CD14-positive monocyte (primary cell): ENCODE results near the gene USP17L27. TPM values are rescaled to one million over a fixed set of nuclear protein-coding genes. Genes with fewer than 3 reads are reported as not detected.
"Not testable (repeated sequence)": the region's sequence is repeated elsewhere in the genome, so short reads cannot be mapped to it uniquely, and the experiment has no call there.

Experiments
- DNase-seq, 3 donors: peaks; one replicate each; pipeline ENCODE4 v3.0.0-alpha.2; 2011 to 2022
- H2AFZ ChIP-seq: 2 replicates; pipeline ENCODE4 v1.6.0; 2012; ENCODE audit warnings: mild to moderate bottlenecking, low read depth, low read length, inconsistent platforms; ENCODE audit not compliant: insufficient read depth, poor library complexity, severe bottlenecking
- H3K27ac ChIP-seq, 2 donors: 1 replicate in 1 of 2; 2 replicates in 1 of 2; pipeline ENCODE4 v1.5.1; 2012 to 2013; ENCODE audit warnings: low read length in 2 of 2, control low read depth in 1 of 2, inconsistent platforms in 1 of 2, low read depth in 1 of 2, mild to moderate bottlenecking in 1 of 2
- H3K27me3 ChIP-seq, 2 donors: one replicate each; pipeline versions ENCODE4 v1.6.0 to v1.6.1; 2011 to 2013; ENCODE audit warnings: low read length in 2 of 2; ENCODE audit not compliant: control insufficient read depth in 2 of 2, insufficient read depth in 2 of 2
- H3K36me3 ChIP-seq, 2 donors: replicated peaks in 1 of 2; 1 replicate in 1 of 2; 2 replicates in 1 of 2; pipeline versions ENCODE4 v1.5.1 to v1.6.1; 2012 to 2013; ENCODE audit warnings: low read length in 2 of 2, control low read depth in 1 of 2, inconsistent platforms in 1 of 2, mild to moderate bottlenecking in 1 of 2; ENCODE audit not compliant: insufficient read depth in 2 of 2, control insufficient read depth in 1 of 2
- H3K4me1 ChIP-seq, 2 donors: 1 replicate in 1 of 2; 2 replicates in 1 of 2; pipeline versions ENCODE4 v1.5.1 to v1.6.1; 2012 to 2013; ENCODE audit warnings: low read length in 2 of 2, control low read depth in 1 of 2, inconsistent platforms in 1 of 2, mild to moderate bottlenecking in 1 of 2, moderate library complexity in 1 of 2; ENCODE audit not compliant: insufficient read depth in 2 of 2, control insufficient read depth in 1 of 2
- H3K4me2 ChIP-seq: replicated peaks from 2 replicates; pipeline ENCODE3; 2012; ENCODE audit warnings: low read length, moderate library complexity, mild to moderate bottlenecking; ENCODE audit not compliant: poor library complexity, severe bottlenecking; ENCODE audit errors: extremely low read depth
- H3K4me3 ChIP-seq, 3 experiments: fragments of 200-600 bp in 1 of 3; sonication (generic) in 1 of 3; replicated peaks in 1 of 3; 1 replicate in 2 of 3; 2 replicates in 1 of 3; pipeline ENCODE4 v1.5.1; 2011 to 2013; ENCODE audit warnings: low read length in 3 of 3, mild to moderate bottlenecking in 3 of 3, control low read depth in 2 of 3, low read depth in 2 of 3, inconsistent platforms in 1 of 3, moderate library complexity in 1 of 3
- H3K79me2 ChIP-seq: 2 replicates; pipeline ENCODE4 v1.6.0; 2012; ENCODE audit warnings: mild to moderate bottlenecking, control low read depth, inconsistent platforms, low read length, moderate library complexity; ENCODE audit not compliant: insufficient read depth
- H3K9ac ChIP-seq: 2 replicates; pipeline ENCODE4 v1.6.0; 2017; ENCODE audit warnings: low read length, mild to moderate bottlenecking; ENCODE audit not compliant: insufficient read depth, poor library complexity, severe bottlenecking
- H3K9me3 ChIP-seq, 2 donors: replicated peaks in 1 of 2; 1 replicate in 1 of 2; 2 replicates in 1 of 2; pipeline versions ENCODE4 v1.5.1 to v1.6.1; 2012 to 2013; ENCODE audit warnings: low read length in 2 of 2, control low read depth in 1 of 2; ENCODE audit not compliant: control insufficient read depth in 1 of 2, insufficient read depth in 1 of 2
- H4K20me1 ChIP-seq: 2 replicates; pipeline ENCODE4 v1.6.0; 2012; ENCODE audit warnings: mild to moderate bottlenecking, low read length, control low read depth, moderate library complexity; ENCODE audit not compliant: insufficient read depth
- H3K27ac Mint-ChIP-seq, 7 donors: one replicate each; pipeline ENCODE4 v1.8.0; 2020; ENCODE audit warnings: mild to moderate bottlenecking in 7 of 7, mixed read lengths in 7 of 7, moderate library complexity in 6 of 7, inconsistent platforms in 2 of 7
- H3K27me3 Mint-ChIP-seq, 3 donors: one replicate each; pipeline ENCODE4 v1.8.0; 2021 to 2022; ENCODE audit warnings: low read depth in 3 of 3, mild to moderate bottlenecking in 3 of 3, mixed read lengths in 3 of 3, moderate library complexity in 3 of 3, inconsistent platforms in 1 of 3
- H3K36me3 Mint-ChIP-seq, 2 donors: one replicate each; pipeline ENCODE4 v1.8.0; 2020; ENCODE audit warnings: mixed read lengths in 2 of 2, inconsistent platforms in 1 of 2, mild to moderate bottlenecking in 1 of 2
- H3K4me1 Mint-ChIP-seq: one replicate; pipeline ENCODE4 v1.8.0; 2020; ENCODE audit warnings: mild to moderate bottlenecking, mixed read lengths
- H3K4me3 Mint-ChIP-seq, 2 donors: one replicate each; pipeline ENCODE4 v1.8.0; 2020; ENCODE audit warnings: mild to moderate bottlenecking in 2 of 2, mixed read lengths in 2 of 2, moderate library complexity in 1 of 2
- H3K9me3 Mint-ChIP-seq, 7 donors: one replicate each; pipeline ENCODE4 v1.8.0; 2020 to 2022; ENCODE audit warnings: mixed read lengths in 7 of 7, mild to moderate bottlenecking in 6 of 7, moderate library complexity in 6 of 7, inconsistent platforms in 2 of 7
- CTCF ChIP-seq: fragments of 200-600 bp; IDR thresholded peaks from one replicate; pipeline ENCODE4 v1.8.0; 2022; ENCODE audit warnings: antibody characterized with exemption, mild to moderate bottlenecking
- WGBS: methylation state at CpG from one replicate; pipeline ENCODE4 v1.1.5; 2013; ENCODE audit warnings: missing lambda C conversion rate; ENCODE audit not compliant: insufficient coverage; 5-methylcytosine and 5-hydroxymethylcytosine counted together
- intact Hi-C, 2 donors: fragments of 100-400 bp; cut with micrococcal nuclease; formaldehyde crosslinking; loops; one replicate each; pipeline versions ENCODE4 v1.15.0 to v1.15.1; 2023
- polyA plus RNA-seq, 3 donors: library from polyadenylated mRNA; depleted of rRNA in 1 of 3; unstranded in 2 of 3; stranded (reverse) in 1 of 3; fragments of 300-500 nt in 2 of 3; fragments of >200 nt in 1 of 3; fragmentation: Illumina TruSeq in 2 of 3; gene quantifications; 1 replicate in 2 of 3; 2 replicates in 1 of 3; pipeline ENCODE4 v1.2.3, GENCODE V29; 2012 to 2021

USP17L27 gene
- polyA plus RNA-seq, 3 donors: not detected

- H3K79me2 ChIP-seq, H3K4me1 ChIP-seq, H3K27ac ChIP-seq, H3K9me3 ChIP-seq, H3K36me3 Mint-ChIP-seq, H4K20me1 ChIP-seq, H3K4me1 Mint-ChIP-seq, H3K27me3 ChIP-seq, H3K27ac Mint-ChIP-seq, intact Hi-C loops, H3K27me3 Mint-ChIP-seq, H3K9me3 Mint-ChIP-seq, DNase-seq, H3K36me3 ChIP-seq: not testable (repeated sequence)
- H3K9ac ChIP-seq: peak overlapping the region; percentile 27
- peak overlapping the region; percentile 61 for H3K4me2 ChIP-seq
- peak overlapping the region; percentile 54 to 59 for H3K4me3 Mint-ChIP-seq
- H2AFZ ChIP-seq: peak overlapping the region; percentile 76
- peak overlapping the region; percentile 24 to 57 (median 33) for H3K4me3 ChIP-seq
- peak; percentile 82 for TF ChIP-seq CTCF
- 51% methylated on average over 23 of the region's 36 CpGs for WGBS
Observed at GRCh38 chr4:9381012-9381534, 37.1 kb downstream of the USP17L27 start.

- Mint-ChIP-seq H3K36me3 (no peaks in the 10 kb centered on the region), H3K4me3 (no peak overlapping the region)
Observed at GRCh38 chr4:9384126-9384525, 40.2 kb downstream of the USP17L27 start.

GRCh38 chr4:9389001-9389400 lies 45.1 kb downstream of the USP17L27 start:
- H3K4me3 ChIP-seq, intact Hi-C loops, H3K4me2 ChIP-seq, H3K27me3 ChIP-seq, H3K4me1 Mint-ChIP-seq, H4K20me1 ChIP-seq, H3K27ac Mint-ChIP-seq, H3K27me3 Mint-ChIP-seq, H3K79me2 ChIP-seq, H3K9me3 ChIP-seq, H3K9ac ChIP-seq, H2AFZ ChIP-seq, H3K4me1 ChIP-seq, H3K36me3 ChIP-seq, H3K27ac ChIP-seq, H3K9me3 Mint-ChIP-seq, DNase-seq, H3K36me3 Mint-ChIP-seq, H3K4me3 Mint-ChIP-seq: not testable (repeated sequence)
- no CpG with 5 or more reads among the region's 2 CpGs for WGBS

More at GRCh38 chr4:9384126-9384525, 40.2 kb downstream of the USP17L27 start:
- Histone ChIP-seq H3K9me3 (no peaks in the 10 kb centered on the region), H3K4me2 (no peak overlapping the region), H3K9ac (no peak overlapping the region), H2AFZ (no peak overlapping the region), H3K36me3 (no peaks in the 10 kb centered on the region), H3K27me3 (no peaks in the 10 kb centered on the region), H3K79me2 (no peaks in the 10 kb centered on the region), H3K4me1 (peaks cover 4 to 5% of the 10 kb centered on the region in 2 donors), H3K4me3 (no peak overlapping the region), H3K27ac (no peak overlapping the region), H4K20me1 (no peaks in the 10 kb centered on the region)
- no peak for DNase-seq
- intact Hi-C loops: no loop called here
- Mint-ChIP-seq H3K27ac (no peak overlapping the region), H3K4me1 (peaks cover 2% of the 10 kb centered on the region), H3K9me3 (no peaks in the 10 kb centered on the region), H3K27me3 (no peaks in the 10 kb centered on the region)
- no CpG with 5 or more reads among the region's 1 CpG for WGBS
- no peak for TF ChIP-seq CTCF
